Lower lobe of right lung (tissue), 2 donors: ENCODE results near the gene ADAMTS2. TPM values are rescaled to one million over a fixed set of nuclear protein-coding genes. Genes with fewer than 3 reads are reported as not detected.
A peak's percentile ranks its signal among the peaks of the same experiment; 100 is the strongest.

Experiments
- ATAC-seq, 2 donors: fragments of 200-7000 bp; cut with Tn5 transposase; one replicate each; pipeline ENCODE4 v1.9.1; 2020 to 2022; ENCODE audit warnings: mild to moderate bottlenecking in 2 of 2, moderate library complexity in 2 of 2
- DNase-seq: peaks from one replicate; pipeline ENCODE4 v3.0.0-alpha.2; 2020
- H3K27ac ChIP-seq: fragments of 200-600 bp; one replicate; pipeline ENCODE4 v1.8.0; 2022
- H3K27me3 ChIP-seq: fragments of 200-600 bp; one replicate; pipeline ENCODE4 v1.8.0; 2022; ENCODE audit warnings: low read depth
- H3K36me3 ChIP-seq: fragments of 200-600 bp; one replicate; pipeline ENCODE4 v1.8.0; 2022; ENCODE audit warnings: mild to moderate bottlenecking
- H3K4me1 ChIP-seq: fragments of 200-600 bp; one replicate; pipeline ENCODE4 v1.8.0; 2022
- H3K4me3 ChIP-seq: fragments of 200-600 bp; one replicate; pipeline ENCODE4 v1.8.0; 2022; ENCODE audit warnings: mild to moderate bottlenecking
- H3K9me3 ChIP-seq: fragments of 200-600 bp; one replicate; pipeline ENCODE4 v1.8.0; 2022
- CTCF ChIP-seq: fragments of 200-600 bp; IDR thresholded peaks from one replicate; pipeline ENCODE4 v1.8.0; 2022; ENCODE audit warnings: antibody characterized with exemption, mild to moderate bottlenecking
- intact Hi-C: fragments of 100-400 bp; cut with DNase I; formaldehyde crosslinking; loops from one replicate; pipeline ENCODE4 v1.11.0; 2022
- total RNA-seq: library from RNA; stranded (reverse); fragmentation: NEBNext Ultra II Directional; extraction: Animal tissue kit (Norgen Biotek cat#: 25700); gene quantifications from one replicate; pipeline ENCODE4 v1.2.1, GENCODE V29; 2021
- donor health status: DM: no; HTN: yes; CAD: no; lungs with severe emphysema.

Gene ADAMTS2
- total RNA-seq, 1 donor from 2014 or later, result 13.0 TPM

- Histone ChIP-seq H3K27ac (no peak overlapping the region), H3K27me3 (no peaks in the 10 kb centered on the region), H3K9me3 (no peaks in the 10 kb centered on the region), H3K36me3 (no peaks in the 10 kb centered on the region), H3K4me1 (no peaks in the 10 kb centered on the region), H3K4me3 (no peak overlapping the region)
- no peak for ATAC-seq
- TF ChIP-seq CTCF, result no peak
- peak; percentile 32 for DNase-seq
- intact Hi-C loops, result no loop called here
Measured at GRCh38 chr5:179152144-179152895, 192.9 kb downstream of the ADAMTS2 start.

GRCh38 chr5:179151286-179152118, 193.8 kb downstream of the ADAMTS2 start:
- Histone ChIP-seq H3K9me3 (no peaks in the 10 kb centered on the region), H3K27ac (no peak overlapping the region), H3K27me3 (no peaks in the 10 kb centered on the region), H3K4me1 (no peaks in the 10 kb centered on the region), H3K4me3 (no peak overlapping the region), H3K36me3 (no peaks in the 10 kb centered on the region)
- peak; percentile 24 for DNase-seq
- no peak for TF ChIP-seq CTCF
- intact Hi-C loops, result no loop called here
- no peak for ATAC-seq

GRCh38 chr5:179150011-179150410, 195.2 kb downstream of the ADAMTS2 start:
- intact Hi-C loops, result no loop called here
- no peak for TF ChIP-seq CTCF
- Histone ChIP-seq H3K36me3 (no peaks in the 10 kb centered on the region), H3K27me3 (no peaks in the 10 kb centered on the region), H3K4me1 (no peaks in the 10 kb centered on the region), H3K9me3 (no peaks in the 10 kb centered on the region), H3K4me3 (no peak overlapping the region), H3K27ac (no peak overlapping the region)
- ATAC-seq (no peak), DNase-seq (peak; percentile 7)

GRCh38 chr5:179149278-179149677, 196.0 kb downstream of the ADAMTS2 start:
- Histone ChIP-seq H3K27me3 (no peaks in the 10 kb centered on the region), H3K4me1 (no peaks in the 10 kb centered on the region), H3K9me3 (no peaks in the 10 kb centered on the region), H3K27ac (no peak overlapping the region), H3K4me3 (no peak overlapping the region), H3K36me3 (no peaks in the 10 kb centered on the region)
- TF ChIP-seq CTCF, result no peak
- ATAC-seq (no peak), DNase-seq (peak; percentile 20)
- intact Hi-C loops, result no loop called here

GRCh38 chr5:179148703-179149170, 196.5 kb downstream of the ADAMTS2 start:
- Histone ChIP-seq H3K36me3 (no peaks in the 10 kb centered on the region), H3K4me1 (no peaks in the 10 kb centered on the region), H3K27me3 (no peaks in the 10 kb centered on the region), H3K4me3 (no peak overlapping the region), H3K27ac (no peak overlapping the region), H3K9me3 (no peaks in the 10 kb centered on the region)
- DNase-seq (peak; percentile 27), ATAC-seq (no peak)
- intact Hi-C loops, result no loop called here
- no peak for TF ChIP-seq CTCF
